IPS-11a (cell line): Measurements from ENCODE around the gene PIK3R6.
"Not testable (repeated sequence)": the region's sequence is repeated elsewhere in the genome, so short reads cannot be mapped to it uniquely, and the experiment has no call there.

Experiments used
- H3K4me3 ChIP-seq: one replicate; pipeline ENCODE4 v1.5.1; 2013; ENCODE audit warnings: low read depth, low read length, control low read depth

Gene PIK3R6

GRCh38 chr17:8894202-8894671, 26.8 kb upstream of the PIK3R6 start:
- H3K4me3 ChIP-seq: no peak overlapping the region

DNA sequence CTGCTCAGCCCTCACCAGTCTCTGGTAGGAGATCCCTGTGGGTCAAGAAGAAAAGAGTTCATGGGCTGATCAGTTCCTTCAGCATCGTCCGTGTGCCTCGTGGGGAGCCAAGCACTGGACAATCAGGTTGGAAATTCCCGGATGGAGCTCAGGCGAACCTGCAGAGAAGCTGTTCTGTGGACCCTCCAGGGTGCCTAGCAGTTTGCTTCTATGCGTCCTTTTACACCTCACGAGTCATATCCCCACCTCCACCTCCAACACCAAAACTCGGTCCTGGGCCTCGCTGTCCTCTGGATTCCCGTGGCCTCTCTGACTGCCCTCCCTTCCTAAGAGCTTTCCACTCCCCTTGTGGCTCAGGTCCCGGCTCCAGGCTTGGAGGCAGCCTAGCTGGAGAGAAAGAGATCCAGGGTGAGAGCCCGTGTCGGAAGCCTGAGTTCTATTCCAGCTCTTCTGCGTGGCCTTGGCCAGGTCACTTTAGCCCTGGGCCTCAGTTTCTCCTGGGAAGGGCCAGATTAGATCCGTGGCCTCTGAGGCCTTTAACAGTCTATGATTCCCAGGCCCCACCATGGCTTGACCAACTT, 26.2 kb upstream of the PIK3R6 start:
- H3K4me3 ChIP-seq: no peak overlapping the region

- no peak overlapping the region for H3K4me3 ChIP-seq
Measured at GRCh38 chr17:8893059-8893458, 25.6 kb upstream of the PIK3R6 start.

DNA sequence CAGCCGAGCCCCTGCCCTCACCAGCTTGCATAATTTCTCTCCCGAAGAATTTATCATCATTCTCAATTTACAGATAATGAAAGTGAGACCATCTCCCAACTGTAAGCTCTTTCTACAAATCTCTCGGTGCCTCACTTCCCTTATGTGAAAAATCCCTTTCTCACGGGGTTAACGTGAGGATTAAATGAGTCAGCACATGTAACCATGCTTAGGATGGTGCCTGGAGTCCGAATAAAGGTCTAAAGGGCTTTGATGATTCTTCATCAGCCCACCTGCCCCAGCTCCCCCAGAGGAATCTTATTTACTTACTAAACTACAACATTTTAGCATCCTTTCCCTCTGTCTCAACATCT, 24.8 kb upstream of the PIK3R6 start:
- H3K4me3 ChIP-seq: no peak overlapping the region

DNA sequence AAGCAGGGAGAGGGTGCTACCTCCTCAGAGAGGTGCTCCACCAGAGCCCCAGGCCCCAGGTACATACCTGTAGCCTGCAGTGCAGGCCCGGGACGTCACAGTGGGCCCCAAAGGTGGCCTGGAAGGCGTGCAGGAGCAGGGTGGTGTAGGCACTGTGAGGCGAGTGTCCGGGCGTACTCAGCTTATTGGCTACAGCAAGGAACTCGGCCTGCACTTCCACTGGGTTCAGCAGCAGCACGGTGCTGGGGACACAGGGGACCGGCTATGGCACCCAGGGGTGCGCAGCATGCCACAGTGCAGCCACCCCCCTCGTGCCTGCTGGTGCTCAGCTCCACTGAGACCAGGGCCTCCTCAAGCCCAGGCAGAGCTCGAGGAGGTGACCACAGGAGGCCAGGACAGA, 23.2 kb upstream of the PIK3R6 start:
- H3K4me3 ChIP-seq: no peak overlapping the region

- no peak overlapping the region for H3K4me3 ChIP-seq
Measured at GRCh38 chr17:8889458-8890210, 22.2 kb upstream of the PIK3R6 start.

GRCh38 chr17:8888704-8889302, 21.3 kb upstream of the PIK3R6 start:
- H3K4me3 ChIP-seq: no peak overlapping the region

GRCh38 chr17:8887834-8888703, 20.6 kb upstream of the PIK3R6 start:
- H3K4me3 ChIP-seq: no peak overlapping the region

DNA sequence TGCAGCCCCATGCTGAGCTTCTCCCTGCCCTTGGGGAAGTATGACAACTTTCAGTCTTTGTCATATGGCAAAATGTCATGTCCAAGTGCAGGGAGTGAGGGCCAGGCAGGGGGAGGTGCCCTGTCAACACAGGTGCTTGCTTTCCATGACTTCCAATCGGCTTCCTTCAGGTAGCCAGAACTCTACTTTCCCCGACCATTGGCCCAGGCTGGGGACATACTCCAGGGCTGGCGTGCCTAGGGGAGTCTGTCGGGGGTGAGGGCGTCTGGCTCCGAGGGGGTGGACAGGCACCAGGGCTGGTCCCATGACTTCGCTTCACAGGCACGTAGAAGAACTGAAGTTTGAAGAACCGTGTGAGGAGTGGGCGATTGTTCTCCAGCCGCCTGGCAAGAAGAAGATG, 19.8 kb upstream of the PIK3R6 start:
- no peak overlapping the region for H3K4me3 ChIP-seq

DNA sequence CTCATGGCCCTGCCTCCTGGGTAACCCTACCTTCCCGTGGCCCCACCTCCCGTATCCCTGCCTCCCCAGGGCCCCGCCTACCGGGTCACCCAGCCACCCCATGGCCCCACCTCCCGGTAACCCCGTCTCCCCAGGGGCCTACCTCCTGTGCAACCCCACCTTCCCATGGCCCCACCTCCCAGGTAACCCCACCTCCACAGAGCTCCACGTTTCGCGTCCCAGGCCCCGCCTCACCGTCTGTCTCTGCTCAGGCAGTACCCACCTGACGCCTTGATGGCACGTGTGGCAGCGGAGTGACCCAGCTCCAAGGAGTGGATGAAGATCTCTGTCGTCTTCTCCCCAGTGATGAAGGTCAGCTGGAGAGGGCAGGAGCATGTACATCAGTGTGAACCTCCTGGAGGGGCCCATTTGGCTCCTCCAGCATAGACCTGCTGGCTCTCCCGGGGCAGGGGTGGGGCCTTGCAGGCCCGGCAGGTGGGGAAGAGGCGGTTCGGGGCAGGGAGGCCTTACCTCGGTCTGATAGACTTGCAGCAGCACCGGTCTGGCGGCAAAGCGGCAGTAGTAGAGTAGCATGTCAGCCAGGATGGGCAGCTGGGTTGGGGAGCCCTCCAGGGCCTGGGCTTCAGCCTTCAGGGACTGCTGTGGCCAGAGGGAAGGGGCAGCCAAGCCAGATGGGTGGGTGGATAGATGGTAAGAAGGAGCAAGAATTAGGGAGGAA, 18.7 kb upstream of the PIK3R6 start:
- no peak overlapping the region for H3K4me3 ChIP-seq

GRCh38 chr17:8885163-8885966, 17.9 kb upstream of the PIK3R6 start:
- H3K4me3 ChIP-seq: not testable (repeated sequence)

GRCh38 chr17:8884336-8884990, 17.0 kb upstream of the PIK3R6 start:
- no peak overlapping the region for H3K4me3 ChIP-seq

DNA sequence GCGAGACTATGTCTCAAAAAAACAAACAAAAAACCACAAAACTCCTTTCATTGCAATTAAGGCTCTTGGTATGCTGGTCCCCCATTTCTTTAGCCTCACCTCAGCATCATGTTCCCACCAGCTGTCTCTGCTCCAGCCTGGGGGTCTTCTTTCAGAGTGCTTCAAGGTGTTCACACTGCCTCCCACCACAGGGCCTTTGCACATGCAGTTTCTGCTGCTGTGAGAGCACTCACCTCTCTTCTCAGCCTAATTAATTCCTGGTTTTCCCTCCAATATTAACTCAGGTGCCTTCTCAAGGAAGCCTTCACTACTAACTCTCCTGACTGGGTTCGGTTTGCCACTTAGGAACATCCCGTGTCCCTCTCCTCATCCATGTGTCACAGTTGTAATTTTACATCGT, 15.9 kb upstream of the PIK3R6 start:
- no peak overlapping the region for H3K4me3 ChIP-seq

GRCh38 chr17:8881606-8882005, 14.1 kb upstream of the PIK3R6 start:
- H3K4me3 ChIP-seq: no peak overlapping the region

- no peak overlapping the region for H3K4me3 ChIP-seq
Measured at GRCh38 chr17:8880466-8880865, 13.0 kb upstream of the PIK3R6 start.

- no peak overlapping the region for H3K4me3 ChIP-seq
Measured at GRCh38 chr17:8879410-8879809, 11.9 kb upstream of the PIK3R6 start.

DNA sequence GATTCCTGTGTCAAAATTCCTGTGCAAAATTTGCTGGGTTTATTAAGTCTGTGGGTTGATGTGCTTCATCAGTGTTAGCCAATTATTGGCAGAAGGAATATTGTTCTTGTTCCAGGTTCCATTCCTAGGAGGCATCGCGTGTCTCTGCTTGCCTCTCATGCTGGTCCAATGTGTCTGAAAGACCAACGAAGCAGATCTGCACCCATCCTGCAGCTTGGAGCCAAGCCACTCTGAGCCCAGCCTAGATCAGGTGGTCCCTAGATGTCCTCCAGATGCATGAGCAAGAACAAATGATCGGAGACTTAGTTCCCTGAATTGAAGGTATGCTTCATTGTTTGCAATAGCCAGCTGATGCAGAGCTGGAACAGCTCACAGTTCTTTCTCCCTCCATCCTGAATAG, 10.5 kb upstream of the PIK3R6 start:
- H3K4me3 ChIP-seq: no peak overlapping the region

DNA sequence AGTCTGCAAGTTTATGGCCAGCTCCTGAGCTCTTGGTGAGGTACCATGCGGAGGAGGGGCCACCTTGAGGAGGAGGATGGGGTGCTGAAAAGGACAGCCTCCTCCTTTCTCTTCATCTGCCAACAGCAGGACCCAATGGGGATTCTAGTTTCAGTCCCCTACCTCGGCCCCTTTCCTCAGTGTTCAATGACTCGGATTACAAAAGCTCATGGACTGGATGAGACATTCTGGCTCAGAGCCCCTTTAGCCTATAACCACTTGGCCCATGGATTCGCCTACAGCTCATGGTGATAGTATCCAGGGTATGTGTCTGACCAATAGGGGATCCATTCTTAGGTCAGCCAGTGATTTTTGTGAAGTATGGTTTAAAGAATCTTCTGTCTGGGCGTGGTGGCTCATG, 8.5 kb upstream of the PIK3R6 start:
- no peak overlapping the region for H3K4me3 ChIP-seq

- H3K4me3 ChIP-seq: no peak overlapping the region
Measured at GRCh38 chr17:8875436-8875835, 8.0 kb upstream of the PIK3R6 start.
